PFSK-1 (cell line): ENCODE data around the gene SUN5.

Experiments used
- FOXP2 ChIP-seq: optimal IDR thresholded peaks from 2 replicates; pipeline ENCODE3; 2011; ENCODE audit warnings: borderline replicate concordance, control low read depth, inconsistent platforms; ENCODE audit not compliant: insufficient read depth; ENCODE audit errors: extremely low read length, extremely low read depth
- POLR2AphosphoS5 ChIP-seq: IDR thresholded peaks from 2 replicates; pipeline ENCODE4 v1.6.1; 2012; ENCODE audit warnings: low read depth, mild to moderate bottlenecking, control low read depth, low read length, moderate library complexity
- REST ChIP-seq, 2 experiments: IDR thresholded peaks; 2 replicates each; pipeline versions ENCODE4 v1.6.1 to v1.8.0; 2011 to 2012; ENCODE audit warnings: low read depth in 2 of 2, low read length in 2 of 2, control low read depth in 1 of 2, inconsistent platforms in 1 of 2, mild to moderate bottlenecking in 1 of 2, moderate library complexity in 1 of 2; ENCODE audit not compliant: insufficient read depth in 1 of 2
- SIN3A ChIP-seq: IDR thresholded peaks from 2 replicates; pipeline ENCODE4 v1.6.1; 2012; ENCODE audit warnings: mild to moderate bottlenecking, low read length, moderate library complexity, borderline replicate concordance; ENCODE audit not compliant: insufficient read depth
- TAF1 ChIP-seq: IDR thresholded peaks from 2 replicates; pipeline ENCODE4 v1.6.1; 2012; ENCODE audit warnings: low read length, control low read depth, borderline replicate concordance; ENCODE audit not compliant: insufficient read depth

Gene SUN5

GRCh38 chr20:33023439-33024242, 19.4 kb upstream of the SUN5 start:
- TF ChIP-seq REST (IDR thresholded peaks at IDR 0.05; ENCODE audit: insufficient read depth in 1 of 2, low read depth in 2 of 2, low read length in 2 of 2) (no peak), FOXP2 (no peak), SIN3A (no peak)

- no peak for TF ChIP-seq POLR2AphosphoS5
- no peak for TF ChIP-seq FOXP2
- no peak for TF ChIP-seq REST (IDR thresholded peaks at IDR 0.05; ENCODE audit: insufficient read depth in 1 of 2, low read depth in 2 of 2, low read length in 2 of 2)
- no peak for TF ChIP-seq SIN3A
- no peak for TF ChIP-seq TAF1
These were observed 18.6 kb upstream of the SUN5 start for GRCh38 chr20:33022694-33023438.

DNA sequence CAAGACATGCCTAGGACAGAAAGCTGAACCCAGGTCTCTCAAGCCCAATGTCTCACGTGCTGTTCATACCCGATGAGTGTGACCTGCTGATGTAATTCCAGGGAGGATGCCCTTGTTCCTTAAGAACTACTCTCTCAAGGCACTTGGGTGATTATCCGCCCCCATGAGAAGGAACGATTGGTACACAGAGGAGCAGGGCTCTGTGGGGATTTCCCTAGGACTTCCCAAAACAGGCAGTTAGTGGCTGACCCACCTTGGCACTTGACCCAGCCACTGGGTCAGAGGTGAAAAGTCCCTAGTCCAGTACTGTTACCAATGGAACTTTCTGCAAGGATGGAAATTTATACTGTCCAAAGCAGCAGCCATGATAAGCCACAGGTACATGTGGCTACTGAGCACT, 18.1 kb upstream of the SUN5 start:
- no peak for TF ChIP-seq TAF1
- no peak for TF ChIP-seq POLR2AphosphoS5
- no peak for TF ChIP-seq FOXP2
- TF ChIP-seq REST (IDR thresholded peaks at IDR 0.05; ENCODE audit: insufficient read depth in 1 of 2, low read depth in 2 of 2, low read length in 2 of 2) = no peak
- no peak for TF ChIP-seq SIN3A

DNA sequence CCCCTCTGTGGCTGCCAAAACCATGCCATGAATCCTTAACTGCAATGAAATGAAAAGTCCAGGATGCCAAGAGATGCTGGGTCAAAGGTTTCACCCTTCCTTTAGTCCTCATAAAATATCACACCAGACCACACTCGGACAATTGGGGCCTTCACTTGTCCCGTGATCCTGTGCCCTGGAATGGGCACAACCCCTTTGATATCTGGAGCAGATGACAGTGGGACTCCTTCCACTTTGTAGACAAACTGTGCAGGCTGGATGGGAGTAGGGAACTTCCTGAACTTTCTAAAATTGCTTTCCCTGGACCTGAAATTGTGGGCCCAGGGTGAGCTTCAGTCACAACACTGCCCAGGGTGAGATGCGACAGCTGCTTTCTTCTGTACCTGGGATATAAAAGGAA, 17.6 kb upstream of the SUN5 start:
- no peak for TF ChIP-seq FOXP2
- TF ChIP-seq TAF1 = no peak
- no peak for TF ChIP-seq REST (IDR thresholded peaks at IDR 0.05; ENCODE audit: insufficient read depth in 1 of 2, low read depth in 2 of 2, low read length in 2 of 2)
- TF ChIP-seq POLR2AphosphoS5 = no peak
- TF ChIP-seq SIN3A = no peak
